Retinal pigment epithelial cell (primary cell): Measurements from ENCODE around the gene AGAP1.
"Not testable (repeated sequence)": the region's sequence is repeated elsewhere in the genome, so short reads cannot be mapped to it uniquely, and the experiment has no call there.

Experiments
- DNase-seq: peaks from one replicate; pipeline ENCODE4 v3.0.0-alpha.2; 2010; ENCODE audit warnings: low read depth
- H3K4me3 ChIP-seq: 2 replicates; pipeline ENCODE4 v1.5.1; 2011; ENCODE audit warnings: mild to moderate bottlenecking, low read length, control low read depth, moderate library complexity
- CTCF ChIP-seq: conservative IDR thresholded peaks from 2 replicates; pipeline ENCODE4 v1.5.1; 2011; ENCODE audit warnings: low read depth, low read length, control low read depth, inconsistent platforms

AGAP1 gene

DNA sequence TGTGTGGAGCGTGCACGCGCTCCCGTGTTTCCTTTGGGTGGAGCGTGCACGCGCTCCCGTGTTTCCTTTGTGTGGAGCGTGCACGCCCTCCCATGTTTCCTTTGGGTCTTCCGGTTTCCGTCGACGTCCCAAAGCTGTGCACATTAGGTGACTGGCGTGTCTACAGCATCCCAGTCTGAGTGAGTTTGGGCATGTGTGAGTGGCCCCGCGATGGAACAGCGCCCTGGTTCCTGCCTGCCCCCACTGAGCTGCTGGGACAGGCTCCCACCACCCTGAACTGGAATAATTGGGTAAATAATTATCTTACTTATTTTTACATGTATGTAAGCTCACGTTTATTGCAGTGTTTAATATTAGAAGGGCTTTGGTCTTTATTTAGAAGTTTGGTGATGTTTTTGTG is 104.2 kb downstream of the AGAP1 start:
- H3K4me3 ChIP-seq, result no peak overlapping the region
- no peak for TF ChIP-seq CTCF

DNA sequence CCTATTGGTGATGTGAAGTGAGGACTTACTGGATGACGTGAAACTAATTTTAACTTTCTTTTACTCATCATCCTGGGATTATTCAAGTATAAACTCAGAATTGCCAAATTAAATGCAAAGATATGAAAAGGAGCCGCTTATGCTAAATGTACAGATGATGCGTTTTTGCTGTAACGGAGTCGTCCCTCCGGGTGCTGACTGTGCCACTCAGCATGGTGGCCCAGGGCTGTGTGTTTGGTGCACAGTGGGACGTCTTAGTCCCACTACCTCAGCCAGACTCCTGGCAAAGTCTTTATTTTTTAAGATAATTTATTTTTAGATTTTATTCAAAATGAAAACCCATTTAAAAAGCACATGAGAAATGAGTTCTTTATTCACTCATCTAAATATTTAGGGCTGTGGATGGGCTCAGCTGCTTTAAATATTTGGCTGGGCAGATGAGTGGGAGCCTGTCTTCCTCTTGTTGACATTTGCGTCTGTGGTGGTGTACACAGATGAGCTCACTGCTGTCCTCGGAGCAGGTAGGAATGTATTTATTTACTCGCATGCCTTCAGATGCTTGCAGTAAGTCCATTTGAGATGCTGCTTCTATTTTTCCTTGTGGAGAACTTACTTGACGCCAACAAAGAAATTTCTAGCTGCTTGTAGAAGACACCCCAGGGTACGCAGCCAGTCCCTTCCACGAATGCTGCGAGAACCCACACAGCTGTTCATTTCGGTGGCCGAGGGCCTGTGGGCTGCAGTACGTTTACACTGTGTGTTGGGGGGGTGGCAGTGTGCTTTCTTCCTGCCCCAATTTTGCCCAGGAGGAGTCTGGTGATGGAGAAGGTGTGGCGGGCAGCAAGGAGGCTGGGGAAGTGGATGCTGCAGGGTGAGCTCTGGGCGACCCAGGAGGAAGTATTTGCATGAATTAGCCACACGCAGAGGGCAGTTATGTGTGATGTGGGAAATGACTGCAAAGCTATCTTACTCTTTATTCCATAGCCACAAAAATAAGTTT is 105.0 kb downstream of the AGAP1 start:
- no peak for DNase-seq
- no peak overlapping the region for H3K4me3 ChIP-seq
- TF ChIP-seq CTCF, result no peak

More for the DNA sequence above, 104.2 kb downstream of the AGAP1 start:
- DNase-seq, result no peak

- H3K4me3 ChIP-seq, result no peak overlapping the region
- no peak for TF ChIP-seq CTCF
- no peak for DNase-seq
Observed at GRCh38 chr2:235599596-235600338, 105.9 kb downstream of the AGAP1 start.

- H3K4me3 ChIP-seq, result no peak overlapping the region
- no peak for TF ChIP-seq CTCF
- no peak for DNase-seq
Observed at GRCh38 chr2:235600406-235600805, 106.6 kb downstream of the AGAP1 start.

DNA sequence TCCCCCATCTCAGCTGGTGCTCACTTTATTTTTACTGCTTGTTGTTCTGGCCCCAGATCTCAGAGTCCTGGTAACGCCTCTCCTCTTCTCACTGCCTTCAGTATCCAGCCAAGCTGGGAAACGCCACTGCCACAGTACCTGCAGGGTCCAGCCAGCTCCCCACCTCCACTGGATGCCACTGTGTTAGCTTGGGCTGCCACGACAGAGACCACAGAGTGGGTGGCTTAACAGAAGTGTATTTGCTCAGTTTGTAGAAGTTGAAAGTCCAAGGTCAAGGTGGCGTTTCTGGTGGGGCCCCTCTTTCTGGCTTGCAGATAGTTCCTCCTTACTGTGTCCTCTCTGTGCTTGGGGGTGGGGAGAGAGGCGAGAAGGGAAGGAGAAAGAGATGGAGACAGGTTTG is 107.1 kb downstream of the AGAP1 start:
- no peak for DNase-seq
- TF ChIP-seq CTCF, result no peak
- no peak overlapping the region for H3K4me3 ChIP-seq

DNA sequence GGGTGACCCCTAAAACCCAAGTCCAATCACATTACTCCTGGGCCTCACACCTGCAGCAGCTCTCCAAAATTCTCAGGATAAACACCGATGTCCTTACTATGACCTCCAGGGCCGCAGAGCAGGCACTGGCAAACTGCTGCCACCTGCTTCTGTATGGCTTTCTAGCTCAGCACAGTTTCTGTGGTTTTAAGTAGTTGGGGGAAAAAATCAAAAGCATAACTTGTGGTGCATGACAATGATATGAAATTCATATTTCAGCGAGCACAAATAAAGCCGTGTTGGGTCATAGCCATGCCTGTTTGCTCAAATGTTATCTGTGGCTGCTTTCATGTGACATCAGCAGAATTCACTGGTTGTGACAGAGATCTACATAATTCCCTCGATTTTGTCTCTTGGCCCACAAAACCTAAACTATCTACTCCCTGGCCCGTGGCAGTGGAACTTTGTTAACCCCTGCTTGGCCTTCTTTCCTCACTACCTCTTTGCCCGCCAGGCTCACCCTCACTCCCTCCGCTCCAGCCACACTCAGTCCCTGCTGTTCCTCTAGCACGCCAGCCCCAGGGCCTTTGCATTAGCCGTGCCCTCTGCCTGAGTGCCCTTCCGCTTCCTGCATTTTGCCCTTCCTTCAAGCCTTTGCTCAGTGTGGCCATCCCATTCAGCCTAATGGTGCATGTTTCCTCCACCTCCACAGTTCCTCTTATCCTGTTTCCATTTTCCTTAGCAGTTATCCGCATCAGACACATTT is 108.3 kb downstream of the AGAP1 start:
- no peak for TF ChIP-seq CTCF
- H3K4me3 ChIP-seq, result no peak overlapping the region

GRCh38 chr2:235602971-235603370 is 109.1 kb downstream of the AGAP1 start:
- DNase-seq, H3K4me3 ChIP-seq: not testable (repeated sequence)

More for the DNA sequence above, 108.3 kb downstream of the AGAP1 start:
- no peak for DNase-seq
